Activated naive CD4-positive, alpha-beta T cell treated with anti-CD3 and anti-CD28 coated beads, Interleukin-2, amount 50 U/mL, for 24 hours (primary cell): Measurements from ENCODE around the gene EFCC1.
"Not testable (repeated sequence)": the region's sequence is repeated elsewhere in the genome, so short reads cannot be mapped to it uniquely, and the experiment has no call there.

Source experiments
- H3K27ac Mint-ChIP-seq: one replicate; pipeline ENCODE4 v1.8.0; 2021; ENCODE audit warnings: mild to moderate bottlenecking, mixed read lengths
- H3K27me3 Mint-ChIP-seq: one replicate; pipeline ENCODE4 v1.8.0; 2021; ENCODE audit warnings: mixed read lengths
- H3K36me3 Mint-ChIP-seq: one replicate; pipeline ENCODE4 v1.8.0; 2021; ENCODE audit warnings: mixed read lengths
- H3K4me1 Mint-ChIP-seq: one replicate; pipeline ENCODE4 v1.8.0; 2021; ENCODE audit warnings: mixed read lengths
- H3K4me3 Mint-ChIP-seq: one replicate; pipeline ENCODE4 v1.8.0; 2021; ENCODE audit warnings: mild to moderate bottlenecking, mixed read lengths
- H3K9me3 Mint-ChIP-seq: one replicate; pipeline ENCODE4 v1.8.0; 2021; ENCODE audit warnings: mixed read lengths

EFCC1 gene

DNA sequence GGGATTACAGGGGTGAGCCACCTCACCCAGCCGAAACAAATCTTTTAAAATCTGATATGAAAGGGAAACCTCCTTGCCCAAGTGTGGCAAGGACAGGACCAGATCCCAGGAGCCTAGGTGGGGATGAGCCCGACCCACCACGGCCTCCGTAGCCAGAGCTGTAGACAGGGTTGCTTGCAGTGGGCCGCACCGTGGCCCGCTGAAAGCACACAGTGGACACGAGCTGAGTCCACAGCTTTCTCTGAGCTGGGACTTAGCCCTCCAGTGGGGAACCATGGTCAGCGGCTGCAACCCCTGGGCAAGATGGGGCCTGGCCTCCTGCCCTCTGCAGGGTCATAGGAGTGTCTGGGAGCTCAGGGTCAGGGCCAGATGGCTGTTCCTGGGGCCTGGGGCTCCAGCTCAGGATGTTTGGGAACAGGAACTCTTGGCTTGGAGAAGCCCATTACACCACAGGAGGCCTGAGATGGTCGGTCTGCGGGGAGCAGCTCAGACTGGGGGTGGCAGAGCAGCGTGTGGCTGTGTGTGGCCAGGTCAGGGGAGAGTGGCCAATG, 84.1 kb downstream of the EFCC1 start:
- Mint-ChIP-seq H3K27ac (peak overlapping the region; percentile 51), H3K4me3 (no peak overlapping the region), H3K9me3 (no peaks in the 10 kb centered on the region), H3K27me3 (no peaks in the 10 kb centered on the region), H3K4me1 (peaks cover 12% of the 10 kb centered on the region), H3K36me3 (no peaks in the 10 kb centered on the region)

DNA sequence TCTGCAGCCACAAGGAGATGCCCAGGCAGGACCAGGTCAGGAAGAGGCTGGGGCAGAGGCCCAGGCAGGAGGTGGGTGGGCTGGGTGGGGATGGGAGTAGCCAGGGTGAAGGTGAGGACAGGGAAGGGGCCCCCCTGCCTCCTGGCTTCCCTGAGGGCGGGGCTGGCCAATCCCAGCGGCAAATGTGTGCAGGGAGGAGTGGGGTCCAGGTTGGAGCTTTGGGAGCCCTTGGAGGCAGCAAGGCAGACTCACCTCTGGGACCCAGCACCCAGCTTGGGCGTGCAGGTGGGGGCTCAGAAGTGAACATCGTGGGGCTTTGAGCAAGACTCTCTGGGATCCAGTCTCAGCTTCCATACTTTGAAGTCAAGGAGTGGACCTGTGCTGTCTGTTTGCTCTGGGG, 84.7 kb downstream of the EFCC1 start:
- H3K27ac Mint-ChIP-seq: peak overlapping the region; percentile 70
- no peaks in the 10 kb centered on the region for H3K36me3 Mint-ChIP-seq
- no peak overlapping the region for H3K4me3 Mint-ChIP-seq

DNA sequence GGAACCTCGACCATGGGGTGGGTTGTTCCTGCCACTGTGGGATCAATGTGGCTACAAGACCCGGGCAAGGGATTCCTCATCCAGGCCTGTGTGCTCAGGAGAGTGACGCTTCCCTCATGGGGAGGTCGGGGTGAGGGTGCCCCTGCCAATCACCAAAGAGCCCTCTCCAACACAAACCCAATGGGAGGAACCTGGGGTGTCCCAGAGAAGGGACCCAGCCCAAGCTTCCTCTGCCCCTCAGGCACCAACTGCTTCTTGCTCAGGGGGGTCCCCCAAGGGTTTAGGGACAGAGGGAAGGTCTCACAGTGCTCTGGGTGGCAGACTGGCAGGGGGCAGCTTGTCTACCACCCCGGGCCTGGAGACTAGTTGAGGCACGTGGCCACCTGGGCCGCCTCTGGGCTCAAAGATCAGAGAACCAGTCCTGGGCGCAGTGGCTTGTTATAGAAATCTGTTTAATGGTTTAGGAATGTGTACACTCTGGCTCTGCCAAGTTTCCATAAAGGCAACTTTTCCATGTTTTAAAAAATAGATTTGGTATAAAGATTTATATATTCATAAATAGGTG, 86.1 kb downstream of the EFCC1 start:
- no peaks in the 10 kb centered on the region for H3K27me3 Mint-ChIP-seq
- peaks cover 1% of the 10 kb centered on the region for H3K36me3 Mint-ChIP-seq
- peaks cover 5% of the 10 kb centered on the region for H3K4me1 Mint-ChIP-seq
- H3K27ac Mint-ChIP-seq: peak overlapping the region; percentile 74
- H3K4me3 Mint-ChIP-seq: no peak overlapping the region
- H3K9me3 Mint-ChIP-seq: no peaks in the 10 kb centered on the region

More for the DNA sequence above, 84.7 kb downstream of the EFCC1 start:
- H3K4me1 Mint-ChIP-seq: peaks cover 12% of the 10 kb centered on the region
- no peaks in the 10 kb centered on the region for H3K9me3 Mint-ChIP-seq
- no peaks in the 10 kb centered on the region for H3K27me3 Mint-ChIP-seq

DNA sequence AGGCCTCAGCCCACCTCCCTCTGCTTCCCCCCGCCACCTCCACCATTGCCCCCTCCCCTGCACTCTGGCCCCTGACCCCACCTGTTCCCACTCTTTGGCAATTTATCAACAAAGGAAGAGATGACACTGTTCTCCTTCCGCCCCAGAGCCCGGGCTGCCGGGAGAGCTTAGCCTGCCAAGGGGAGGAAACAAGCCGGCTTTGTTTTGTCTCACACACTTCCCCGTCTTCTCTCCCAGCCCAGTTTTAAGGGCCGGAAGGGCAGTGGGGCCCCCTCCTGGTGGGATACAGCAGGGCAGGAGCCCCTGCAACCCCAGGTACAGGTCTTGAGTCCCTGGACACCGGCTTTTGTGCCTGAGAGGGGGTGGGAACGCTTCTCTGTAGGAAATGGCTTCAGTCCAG, 86.8 kb downstream of the EFCC1 start:
- H3K36me3 Mint-ChIP-seq, H3K9me3 Mint-ChIP-seq, H3K4me3 Mint-ChIP-seq, H3K27me3 Mint-ChIP-seq, H3K4me1 Mint-ChIP-seq, H3K27ac Mint-ChIP-seq: not testable (repeated sequence)

DNA sequence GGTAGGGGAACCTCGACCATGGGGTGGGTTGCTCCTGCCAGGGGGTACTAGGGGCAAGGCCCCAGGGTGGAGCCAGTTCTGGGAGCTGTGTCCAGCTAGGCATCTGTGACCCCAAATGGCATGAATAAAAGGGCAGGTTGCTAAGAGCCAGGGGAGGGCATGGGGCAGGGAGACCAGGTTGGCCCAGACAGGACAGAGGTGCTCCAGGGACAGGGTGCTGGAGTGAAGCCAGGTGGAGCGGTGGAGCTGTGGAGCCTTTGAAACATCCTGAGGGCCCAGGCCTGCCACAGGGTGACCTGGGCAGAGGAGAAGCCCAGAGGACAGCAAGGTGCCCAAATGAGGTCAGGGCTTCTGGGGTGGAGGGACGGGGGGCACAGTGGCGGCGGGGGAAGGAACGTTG, 87.2 kb downstream of the EFCC1 start:
- not testable (repeated sequence) for H3K4me3 Mint-ChIP-seq, H3K27ac Mint-ChIP-seq, H3K27me3 Mint-ChIP-seq, H3K9me3 Mint-ChIP-seq, H3K4me1 Mint-ChIP-seq, H3K36me3 Mint-ChIP-seq
